Measurements from ENCODE around the gene STX4. TPM values are rescaled to one million over a fixed set of nuclear protein-coding genes. Genes with fewer than 3 reads are reported as not detected.
A peak's percentile ranks its signal among the peaks of the same experiment; 100 is the strongest.

STX4 gene
- total and polyA plus RNA-seq, 9 of the 15 experiments (the other 6 are each of a cell fraction or from before 2014, with no cell fraction given) = 3.2 to 48.0 (median 21.5) TPM

- TF ChIP-seq SMAD3 (CRISPR knock-in tag; conservative IDR thresholded peaks at IDR 0.05) (no peak), RBM15 (IDR thresholded peaks at IDR 0.05; ENCODE audit: insufficient read depth, low read length) (no peak), ILK (tag; IDR thresholded peaks at IDR 0.05; ENCODE audit: borderline replicate concordance, low read depth) (no peak), ZNF23 (CRISPR knock-in tag; IDR thresholded peaks at IDR 0.05) (no peak)
These were observed 25.7 kb upstream of the STX4 start (continued) for GRCh38 chr16:31007684-31008083.

- in situ Hi-C loops (cut with MboI) = no loop called here
- Histone ChIP-seq H3K4me3 (no peak overlapping the region), H3K27ac (ENCODE audit: extremely low read depth, low read depth, low read length) (no peak overlapping the region), H3K4me1 (replicated peaks in 1 of 2; ENCODE audit: control insufficient read depth in 2 of 2, insufficient read depth in 2 of 2, low read length in 2 of 2) (peaks cover 6 to 19% of the 10 kb centered on the region in 2 experiments; a peak in 3 of 5 replicates), H4K20me1 (replicated peaks; ENCODE audit: control insufficient read depth, insufficient read depth, low read length) (no peaks in the 10 kb centered on the region), H3K9me1 (ENCODE audit: control insufficient read depth, insufficient read depth, low read length) (no peaks in the 10 kb centered on the region), H3K36me3 (ENCODE audit: control insufficient read depth, insufficient read depth, low read length) (no peaks in the 10 kb centered on the region), H2AFZ (ENCODE audit: low read depth, low read length) (no peak overlapping the region), H3K9ac (ENCODE audit: insufficient read depth in 1 of 2, low read depth in 2 of 2, low read length in 2 of 2) (0 out of 4 replicates have a peak overlapping the region, but pooled peaks of 1 of the 2 experiments have one; percentile 27), H3K4me2 (ENCODE audit: insufficient read depth, low read length) (no peak overlapping the region), H3K27me3 (ENCODE audit: control insufficient read depth in 2 of 2, insufficient read depth in 2 of 2, low read length in 2 of 2) (peaks cover 13 to 23% of the 10 kb centered on the region in 2 experiments; a peak in 4 of 5 replicates), H3K79me2 (ENCODE audit: control insufficient read depth, insufficient read depth, low read length) (no peaks in the 10 kb centered on the region), H3K9me3 (replicated peaks; ENCODE audit: control insufficient read depth, insufficient read depth, low read depth, low read length) (no peaks in the 10 kb centered on the region)
- ChIA-PET CTCF (ENCODE audit: low intra/inter-chr PET ratio) (no interaction called here), POLR2A (no interaction called here)
- ATAC-seq (no peak), DNase-seq (ENCODE audit: extremely low read depth in 1 of 4, low spot score in 3 of 4) (no peak), FAIRE-seq (no peak)
- 0 out of 2 replicates have a peak, but pooled peaks have one; percentile 36 for TF ChIP-seq ZBTB7A (IDR thresholded peaks at IDR 0.05; ENCODE audit: borderline replicate concordance, control insufficient read depth, low read depth, low read length)
- TF ChIP-seq BRF2 (IDR thresholded peaks at IDR 0.05; ENCODE audit: borderline replicate concordance, insufficient read depth, insufficient read length) = no peak
- no peak for TF ChIP-seq KLF10 (CRISPR knock-in tag; IDR thresholded peaks at IDR 0.05)
- TF ChIP-seq EP300 (IDR thresholded peaks at IDR 0.05; ENCODE audit: low read length) = no peak
- no peak for TF ChIP-seq NBN (IDR thresholded peaks at IDR 0.05; ENCODE audit: low read depth)
- no peak for TF ChIP-seq RAD51 (IDR thresholded peaks at IDR 0.05; ENCODE audit: borderline replicate concordance, low read depth)
- TF ChIP-seq ZC3H4 (CRISPR knock-in tag; IDR thresholded peaks at IDR 0.05; ENCODE audit: borderline replicate concordance) = no peak
- TF ChIP-seq EGR1 (conservative IDR thresholded peaks at IDR 0.05) = peak; percentile 36; the same call in 1 of the 2 replicates
- TF ChIP-seq SP1 (CRISPR knock-in tag; IDR thresholded peaks at IDR 0.05) = no peak
- WGBS (ENCODE audit: insufficient coverage, low coverage, missing lambda C conversion rate) = 8% methylated on average over 5 of the region's 6 CpGs
- no TSS peak for BruUV-seq (replicated peaks)
- intact Hi-C loops (cut with micrococcal nuclease) = no loop called here
These were observed 25.2 kb upstream of the STX4 start for GRCh38 chr16:31008149-31008548.

All from K562 (cell line).